C4-2B (cell line): ENCODE data around the gene TMUB1.

ENCODE experiments used
- CTCF ChIP-seq: fragments of 450-650 bp; conservative IDR thresholded peaks from 2 replicates; pipeline ENCODE4 v1.5.1; 2017; ENCODE audit warnings: mild to moderate bottlenecking
- ZFX ChIP-seq: fragments of 450-650 bp; IDR thresholded peaks from 2 replicates; pipeline ENCODE4 v1.6.1; 2017

- no peak; the same call in 1 of the 2 replicates for TF ChIP-seq CTCF
- peak; percentile 34; the same call in 1 of the 2 replicates for TF ChIP-seq ZFX
Observed at GRCh38 chr7:151059367-151060112, 23.8 kb downstream of the TMUB1 start, which contains the start of gene SLC4A2.
